Ishikawa (cell line): ENCODE results near the gene MRPL54.
A peak's percentile ranks its signal among the peaks of the same experiment; 100 is the strongest.

Experiments used
- CEBPB ChIP-seq: IDR thresholded peaks from 2 replicates; pipeline ENCODE4 v1.6.1; 2012
- CREB1 ChIP-seq: IDR thresholded peaks from 2 replicates; pipeline ENCODE4 v1.6.1; 2012; ENCODE audit warnings: low read depth
- EGR1 ChIP-seq: IDR thresholded peaks from 2 replicates; pipeline ENCODE4 v1.6.1; 2012
- EP300 ChIP-seq: IDR thresholded peaks from 2 replicates; pipeline ENCODE4 v1.6.1; 2012; ENCODE audit warnings: borderline replicate concordance
- FOXM1 ChIP-seq: IDR thresholded peaks from 2 replicates; pipeline ENCODE4 v1.6.1; 2012; ENCODE audit warnings: low read depth, borderline replicate concordance
- MAX ChIP-seq: IDR thresholded peaks from 2 replicates; pipeline ENCODE4 v1.6.1; 2012
- NFIC ChIP-seq: IDR thresholded peaks from 2 replicates; pipeline ENCODE4 v1.6.1; 2012
- RAD21 ChIP-seq: IDR thresholded peaks from 2 replicates; pipeline ENCODE4 v1.6.1; 2012; ENCODE audit warnings: low read depth
- TAF1 ChIP-seq: IDR thresholded peaks from 2 replicates; pipeline ENCODE4 v1.6.1; 2012; ENCODE audit warnings: low read depth, mild to moderate bottlenecking
- TCF12 ChIP-seq: IDR thresholded peaks from 2 replicates; pipeline ENCODE4 v1.6.1; 2012; ENCODE audit warnings: low read depth
- TEAD4 ChIP-seq: IDR thresholded peaks from 2 replicates; pipeline ENCODE4 v1.6.1; 2012
- YY1 ChIP-seq: IDR thresholded peaks from 2 replicates; pipeline ENCODE4 v1.6.1; 2012; ENCODE audit warnings: low read depth
- ZBTB7A ChIP-seq: IDR thresholded peaks from 2 replicates; pipeline ENCODE4 v1.6.1; 2012; ENCODE audit warnings: low read depth
- TF ChIP-seq, protein P1 (sequence below): IDR thresholded peaks from 2 replicates; pipeline ENCODE4 v1.6.1; 2012
- TF ChIP-seq, protein P2 (sequence below): IDR thresholded peaks from 2 replicates; pipeline ENCODE4 v1.6.1; 2012; ENCODE audit warnings: low read depth, mild to moderate bottlenecking

MRPL54 gene

GRCh38 chr19:3785938-3786824 lies 23.7 kb downstream of the MRPL54 start, which contains the start of gene MATK:
TSS of gene MATK (minus strand) at chr19:3786381. CDS start at chr19:3785135, 1,246 bp downstream.
- TF ChIP-seq FOXM1 = no peak
- TF ChIP-seq TEAD4 = no peak
- peak; percentile 71; the same call in 1 of the 2 replicates for TF ChIP-seq ZBTB7A

DNA sequence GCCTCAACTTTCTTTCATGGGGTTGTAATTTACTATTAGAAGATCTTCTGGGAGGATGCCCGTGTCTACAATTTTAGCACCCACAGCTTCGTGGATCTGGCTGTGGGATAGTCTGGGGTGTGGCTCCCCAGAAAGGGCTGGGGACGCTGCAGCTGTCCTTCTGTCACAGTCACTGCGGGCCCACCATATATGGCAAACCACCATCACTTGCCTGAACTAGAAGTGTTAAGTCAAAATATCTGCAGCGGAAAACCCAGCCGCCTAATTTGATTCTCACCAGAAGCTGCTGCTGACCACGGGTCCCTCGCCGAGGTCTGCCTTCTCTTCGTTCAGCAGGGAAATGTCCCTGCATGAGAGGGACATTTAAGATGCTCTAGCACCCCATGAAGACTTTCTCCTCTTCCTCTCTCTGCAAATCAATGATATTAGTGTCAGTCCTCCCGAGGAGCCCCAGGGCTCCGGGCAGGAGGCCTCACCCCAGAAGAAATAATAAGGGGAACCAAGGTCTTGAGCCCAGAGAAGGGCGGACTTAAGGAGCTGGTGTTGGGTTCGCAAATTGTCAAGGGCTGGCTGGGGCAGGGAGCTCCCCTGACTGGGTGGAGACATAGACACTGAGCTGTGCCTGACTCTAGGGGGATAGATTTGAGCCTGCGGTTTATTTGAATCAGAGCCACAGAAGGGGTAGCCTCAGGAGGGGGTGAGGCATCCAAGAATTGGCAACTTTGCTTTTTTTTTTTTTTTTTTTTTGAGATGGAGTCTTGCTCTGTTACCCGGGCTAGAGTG lies 26.7 kb downstream of the MRPL54 start:
- TF ChIP-seq, protein P1, sequence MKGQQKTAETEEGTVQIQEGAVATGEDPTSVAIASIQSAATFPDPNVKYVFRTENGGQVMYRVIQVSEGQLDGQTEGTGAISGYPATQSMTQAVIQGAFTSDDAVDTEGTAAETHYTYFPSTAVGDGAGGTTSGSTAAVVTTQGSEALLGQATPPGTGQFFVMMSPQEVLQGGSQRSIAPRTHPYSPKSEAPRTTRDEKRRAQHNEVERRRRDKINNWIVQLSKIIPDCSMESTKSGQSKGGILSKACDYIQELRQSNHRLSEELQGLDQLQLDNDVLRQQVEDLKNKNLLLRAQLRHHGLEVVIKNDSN = no peak
- TF ChIP-seq EGR1 = no peak
- no peak for TF ChIP-seq CREB1
- TF ChIP-seq RAD21 = no peak
- TF ChIP-seq CEBPB = no peak
- no peak for TF ChIP-seq TEAD4
- no peak for TF ChIP-seq FOXM1
- no peak for TF ChIP-seq ZBTB7A
- no peak for TF ChIP-seq EP300
- no peak for TF ChIP-seq YY1
- no peak for TF ChIP-seq TCF12
- no peak for TF ChIP-seq TAF1
- TF ChIP-seq, protein P2, sequence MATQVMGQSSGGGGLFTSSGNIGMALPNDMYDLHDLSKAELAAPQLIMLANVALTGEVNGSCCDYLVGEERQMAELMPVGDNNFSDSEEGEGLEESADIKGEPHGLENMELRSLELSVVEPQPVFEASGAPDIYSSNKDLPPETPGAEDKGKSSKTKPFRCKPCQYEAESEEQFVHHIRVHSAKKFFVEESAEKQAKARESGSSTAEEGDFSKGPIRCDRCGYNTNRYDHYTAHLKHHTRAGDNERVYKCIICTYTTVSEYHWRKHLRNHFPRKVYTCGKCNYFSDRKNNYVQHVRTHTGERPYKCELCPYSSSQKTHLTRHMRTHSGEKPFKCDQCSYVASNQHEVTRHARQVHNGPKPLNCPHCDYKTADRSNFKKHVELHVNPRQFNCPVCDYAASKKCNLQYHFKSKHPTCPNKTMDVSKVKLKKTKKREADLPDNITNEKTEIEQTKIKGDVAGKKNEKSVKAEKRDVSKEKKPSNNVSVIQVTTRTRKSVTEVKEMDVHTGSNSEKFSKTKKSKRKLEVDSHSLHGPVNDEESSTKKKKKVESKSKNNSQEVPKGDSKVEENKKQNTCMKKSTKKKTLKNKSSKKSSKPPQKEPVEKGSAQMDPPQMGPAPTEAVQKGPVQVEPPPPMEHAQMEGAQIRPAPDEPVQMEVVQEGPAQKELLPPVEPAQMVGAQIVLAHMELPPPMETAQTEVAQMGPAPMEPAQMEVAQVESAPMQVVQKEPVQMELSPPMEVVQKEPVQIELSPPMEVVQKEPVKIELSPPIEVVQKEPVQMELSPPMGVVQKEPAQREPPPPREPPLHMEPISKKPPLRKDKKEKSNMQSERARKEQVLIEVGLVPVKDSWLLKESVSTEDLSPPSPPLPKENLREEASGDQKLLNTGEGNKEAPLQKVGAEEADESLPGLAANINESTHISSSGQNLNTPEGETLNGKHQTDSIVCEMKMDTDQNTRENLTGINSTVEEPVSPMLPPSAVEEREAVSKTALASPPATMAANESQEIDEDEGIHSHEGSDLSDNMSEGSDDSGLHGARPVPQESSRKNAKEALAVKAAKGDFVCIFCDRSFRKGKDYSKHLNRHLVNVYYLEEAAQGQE = no peak

DNA sequence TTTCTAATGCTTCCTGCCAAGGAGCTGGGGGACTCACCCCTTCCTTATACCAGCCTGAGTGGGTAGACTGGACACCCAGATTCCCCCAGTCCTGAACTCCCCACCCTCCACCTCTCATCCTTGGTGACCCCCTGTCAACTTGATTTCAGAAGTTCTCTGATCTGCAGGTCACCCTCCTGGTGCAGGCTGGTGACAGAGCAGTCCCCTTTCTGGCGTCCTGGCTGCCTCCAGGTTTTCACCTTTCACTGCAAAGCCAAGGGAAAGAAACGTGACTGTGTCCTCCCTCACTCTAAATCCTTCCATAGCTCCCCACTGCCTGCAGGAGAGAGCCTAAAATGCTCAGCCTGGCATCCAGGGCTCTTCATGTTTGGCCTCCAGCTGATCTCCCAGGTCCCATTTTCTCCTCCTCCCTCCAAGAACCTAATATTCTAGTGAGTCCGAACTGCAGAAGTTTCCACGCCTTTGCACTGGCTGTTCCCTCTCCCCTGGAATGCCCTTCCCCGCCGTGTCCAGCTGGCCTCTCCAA lies 27.8 kb downstream of the MRPL54 start:
- TF ChIP-seq CREB1 (no peak), NFIC (no peak), RAD21 (no peak), TEAD4 (no peak), EP300 (no peak), MAX (no peak), CEBPB (no peak), ZBTB7A (no peak), TAF1 (no peak), EGR1 (no peak), FOXM1 (no peak), TCF12 (no peak), YY1 (no peak)
- TF ChIP-seq, protein P1 = no peak
- TF ChIP-seq, protein P2 = no peak

DNA sequence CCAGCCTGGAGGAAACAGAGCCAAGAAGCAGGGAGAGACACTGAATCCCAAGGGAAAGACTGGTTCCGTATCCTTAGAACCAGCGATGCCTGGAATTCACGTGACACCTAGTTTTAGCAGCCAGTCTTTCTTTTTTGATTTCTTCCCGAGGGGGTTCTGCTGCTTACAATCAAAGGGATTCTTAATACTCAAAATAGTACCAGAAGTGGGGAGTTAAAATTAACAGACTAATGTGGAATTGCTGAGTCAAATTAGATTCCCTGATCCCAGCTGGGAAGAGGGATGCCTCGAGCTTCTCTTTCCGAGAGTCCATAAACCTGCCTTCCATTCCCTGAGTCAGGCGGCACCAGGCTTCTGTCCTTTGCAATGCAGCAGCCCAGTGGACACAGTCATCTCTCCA lies 28.5 kb downstream of the MRPL54 start:
- TF ChIP-seq YY1 (no peak), CEBPB (no peak), FOXM1 (no peak), MAX (no peak), NFIC (no peak), RAD21 (no peak), ZBTB7A (no peak), EGR1 (no peak)
- TF ChIP-seq, protein P1 = no peak

DNA sequence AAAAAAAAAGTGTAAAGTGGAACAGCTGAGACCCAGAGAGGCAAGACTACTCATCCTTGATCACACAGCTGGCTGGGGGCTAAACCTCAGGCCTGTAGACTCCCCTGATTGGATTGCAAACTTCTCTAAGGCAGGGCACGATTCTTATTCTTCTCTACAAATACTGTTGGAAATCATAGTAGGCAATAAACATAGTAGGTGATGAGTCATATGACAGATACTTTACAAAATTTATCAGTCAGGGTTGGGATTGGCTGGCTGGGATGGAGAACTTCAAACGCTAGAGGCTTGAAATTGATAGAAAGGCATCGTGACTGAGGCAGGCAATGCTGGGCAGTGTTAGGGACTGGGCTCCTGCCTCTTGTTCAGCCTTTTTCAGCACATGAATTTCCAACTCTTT lies 29.6 kb downstream of the MRPL54 start:
- TF ChIP-seq NFIC (no peak), TAF1 (no peak), CEBPB (no peak), RAD21 (no peak), YY1 (no peak), FOXM1 (no peak), EGR1 (no peak), ZBTB7A (no peak), TCF12 (no peak), MAX (no peak), TEAD4 (no peak)
- TF ChIP-seq, protein P1 = no peak
- TF ChIP-seq, protein P2 = no peak
